Caco-2 (cell line): ENCODE data around the gene IP6K2. TPM values are rescaled to one million over a fixed set of nuclear protein-coding genes. Genes with fewer than 3 reads are reported as not detected.

Source experiments
- BruUV-seq: library from RNA; stranded (reverse); fragments of 400-500 nt; replicated peaks from 2 replicates; lab custom pipeline; 2021; lab: Mats Ljungman, UMichigan
- CTCF ChIA-PET: fragments of 300-600 bp; sonication (Branson Sonifier 250); formaldehyde crosslinking; loops from one replicate; lab custom pipeline; 2022; ENCODE audit warnings: antibody characterized with exemption; lab: Charles Lee
- POLR2A ChIA-PET: fragments of 300-600 bp; sonication (Branson Sonifier 250); formaldehyde crosslinking; loops from one replicate; lab custom pipeline; 2022; ENCODE audit warnings: antibody characterized with exemption; lab: Charles Lee
- DNase-seq, 2 experiments: peaks; one replicate each; pipeline versions ENCODE4 v3.0.0 to v3.0.0-alpha.2; 2020 to 2022
- H3K27me3 ChIP-seq: replicated peaks from 2 replicates; pipeline ENCODE4 v1.6.0; 2011; ENCODE audit warnings: low read length; ENCODE audit not compliant: control insufficient read depth, insufficient read depth
- H3K36me3 ChIP-seq: 2 replicates; pipeline ENCODE4 v1.5.1; 2011; ENCODE audit warnings: low read length; ENCODE audit not compliant: control insufficient read depth, insufficient read depth
- H3K4me1 ChIP-seq: fragments of 250-450 bp; sonication (Bioruptor Pico); 2 replicates; pipeline ENCODE4 v1.5.1; 2020; ENCODE audit warnings: mild to moderate bottlenecking
- H3K4me3 ChIP-seq: 2 replicates; pipeline ENCODE4 v1.5.1; 2011; ENCODE audit warnings: low read depth, mild to moderate bottlenecking, control low read depth, low read length
- H3K9me3 ChIP-seq: fragments of 250-450 bp; sonication (Bioruptor Pico); 2 replicates; pipeline ENCODE4 v1.5.1; 2020; ENCODE audit warnings: mild to moderate bottlenecking, moderate library complexity
- H3K27ac Mint-ChIP-seq: one replicate; pipeline ENCODE4 v1.8.0; 2022; ENCODE audit warnings: mixed read lengths; ENCODE audit not compliant: unreplicated experiment
- H3K27me3 Mint-ChIP-seq: one replicate; pipeline ENCODE4 v1.8.0; 2022; ENCODE audit warnings: mixed read lengths; ENCODE audit not compliant: insufficient read depth, unreplicated experiment
- H3K36me3 Mint-ChIP-seq: one replicate; pipeline ENCODE4 v1.8.0; 2022; ENCODE audit warnings: mild to moderate bottlenecking, mixed read lengths; ENCODE audit not compliant: insufficient read depth, unreplicated experiment
- H3K4me1 Mint-ChIP-seq: one replicate; pipeline ENCODE4 v1.8.0; 2022; ENCODE audit warnings: low read depth, mixed read lengths; ENCODE audit not compliant: unreplicated experiment
- H3K4me3 Mint-ChIP-seq: one replicate; pipeline ENCODE4 v1.8.0; 2022; ENCODE audit warnings: mild to moderate bottlenecking, moderate library complexity, mixed read lengths; ENCODE audit not compliant: unreplicated experiment
- H3K9me3 Mint-ChIP-seq: one replicate; pipeline ENCODE4 v1.8.0; 2022; ENCODE audit warnings: mixed read lengths; ENCODE audit not compliant: unreplicated experiment
- CTCF ChIP-seq, 2 experiments: fragments of 200-600 bp in 1 of 2; IDR thresholded peaks; 1 replicate in 1 of 2; 2 replicates in 1 of 2; pipeline versions ENCODE4 v1.5.1 to v1.8.0; 2011 to 2022; ENCODE audit warnings: antibody characterized with exemption in 1 of 2, control low read depth in 1 of 2, inconsistent platforms in 1 of 2, low read depth in 1 of 2, low read length in 1 of 2, mild to moderate bottlenecking in 1 of 2, moderate library complexity in 1 of 2; ENCODE audit not compliant: insufficient read depth in 1 of 2, severe bottlenecking in 1 of 2, unreplicated experiment in 1 of 2
- intact Hi-C: fragments of 100-400 bp; cut with micrococcal nuclease; formaldehyde crosslinking; loops from one replicate; pipeline ENCODE4 v1.10.0; 2022; ENCODE audit not compliant: unreplicated experiment
- total RNA-seq: library from RNA; stranded (reverse); gene quantifications from 2 replicates; pipeline ENCODE4 v1.2.3, GENCODE V29; 2022

The IP6K2 gene
- total RNA-seq, 1 experiment from 2014 or later, result 91.7 TPM

DNA sequence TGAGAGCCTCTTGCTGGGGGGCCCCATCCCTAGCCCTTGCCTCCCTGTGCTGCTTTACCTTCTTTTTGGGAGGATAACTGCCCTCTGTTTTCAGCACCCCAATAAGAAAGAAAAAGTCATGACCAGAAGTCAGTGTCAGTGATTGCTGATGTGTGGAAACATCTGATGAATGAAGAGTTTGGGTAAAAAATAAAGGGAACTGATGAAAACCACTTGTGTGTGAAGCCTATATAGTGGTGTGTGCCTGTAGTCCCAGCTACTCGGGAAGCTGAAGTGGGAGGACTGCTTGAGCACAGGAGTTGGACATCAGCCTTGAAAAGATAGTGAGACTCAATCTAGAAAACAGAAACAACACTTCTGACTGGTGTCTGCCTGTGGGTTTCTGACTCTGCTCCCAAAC lies 44.5 kb downstream of the IP6K2 start:
- peaks cover 3% of the 10 kb centered on the region; the same call in 1 of the 2 replicates for H3K36me3 ChIP-seq
- intact Hi-C loops, result no loop called here
- POLR2A ChIA-PET, result no interaction called here

GRCh38 chr3:48664929-48665328 lies 52.1 kb downstream of the IP6K2 start:
- Mint-ChIP-seq H3K36me3 (peaks cover 71% of the 10 kb centered on the region), H3K4me1 (peaks cover 5% of the 10 kb centered on the region), H3K9me3 (no peaks in the 10 kb centered on the region), H3K27ac (peak overlapping the region; percentile 99), H3K4me3 (no peak overlapping the region), H3K27me3 (no peaks in the 10 kb centered on the region)
- Histone ChIP-seq H3K9me3 (no peaks in the 10 kb centered on the region), H3K4me1 (peaks cover 10% of the 10 kb centered on the region), H3K27me3 (no peaks in the 10 kb centered on the region), H3K36me3 (peaks cover 4% of the 10 kb centered on the region), H3K4me3 (no peak overlapping the region)
- BruUV-seq, result no TSS peak
- TF ChIP-seq CTCF (IDR thresholded peaks at IDR 0.05; ENCODE audit: insufficient read depth in 1 of 2, low read depth in 1 of 2, low read length in 1 of 2, severe bottlenecking in 1 of 2, unreplicated experiment in 1 of 2), result no peak
- CTCF ChIA-PET, result interaction anchor here (0.8 to 0.9 kb wide), 3 partner anchors 9 to 30 kb away, joined by 3 to 5 read pairs (median 4); partner anchors contain the start of gene SLC26A6
- intact Hi-C loops, result loop anchor here (5.0 to 10.0 kb wide), 2 partner anchors 108 to 200 kb away; partner anchors contain the start of gene PFKFB4
- POLR2A ChIA-PET, result interaction anchor here (0.8 to 2.7 kb wide), 2 partner anchors 21 to 191 kb away, joined by 4 to 14 read pairs; partner anchors contain the start of gene NCKIPSD
- no peak for DNase-seq

More for the DNA sequence above, 44.5 kb downstream of the IP6K2 start:
- Histone ChIP-seq H3K27me3 (no peaks in the 10 kb centered on the region), H3K4me1 (no peaks in the 10 kb centered on the region), H3K9me3 (no peaks in the 10 kb centered on the region), H3K4me3 (no peak overlapping the region)
- Mint-ChIP-seq H3K4me1 (no peaks in the 10 kb centered on the region), H3K27me3 (no peaks in the 10 kb centered on the region), H3K9me3 (no peaks in the 10 kb centered on the region), H3K36me3 (peaks cover 51% of the 10 kb centered on the region), H3K27ac (no peak overlapping the region), H3K4me3 (no peak overlapping the region)
- no peak for TF ChIP-seq CTCF (IDR thresholded peaks at IDR 0.05; ENCODE audit: insufficient read depth in 1 of 2, low read depth in 1 of 2, low read length in 1 of 2, severe bottlenecking in 1 of 2, unreplicated experiment in 1 of 2)
- no TSS peak for BruUV-seq
- no peak for DNase-seq
- CTCF ChIA-PET, result no interaction called here

GRCh38 chr3:48664313-48664644 lies 52.7 kb downstream of the IP6K2 start:
- ChIA-PET CTCF (interaction anchor here (0.7 to 1.6 kb wide), 6 partner anchors 9 to 160 kb away, joined by 3 to 5 read pairs (median 4); partner anchors contain the start of gene SLC26A6), POLR2A (interaction anchor here (0.6 to 2.7 kb wide), 5 partner anchors 10 to 191 kb away, joined by 3 to 14 read pairs (median 4); partner anchors contain the start of genes IP6K2, NCKIPSD and UQCRC1)
- H3K9me3 Mint-ChIP-seq, result no peaks in the 10 kb centered on the region
- no peaks in the 10 kb centered on the region for H3K9me3 ChIP-seq
- BruUV-seq, result no TSS peak
- H3K27ac Mint-ChIP-seq, result peak overlapping the region; percentile 99
- no peak for TF ChIP-seq CTCF (IDR thresholded peaks at IDR 0.05; ENCODE audit: insufficient read depth in 1 of 2, low read depth in 1 of 2, low read length in 1 of 2, severe bottlenecking in 1 of 2, unreplicated experiment in 1 of 2)
- H3K4me1 ChIP-seq, result peaks cover 10% of the 10 kb centered on the region
- peaks cover 76% of the 10 kb centered on the region for H3K36me3 Mint-ChIP-seq
- DNase-seq, result no peak
- H3K36me3 ChIP-seq, result peaks cover 6% of the 10 kb centered on the region
- H3K4me3 Mint-ChIP-seq, result peak overlapping the region; percentile 93
- no peak overlapping the region for H3K4me3 ChIP-seq
- intact Hi-C loops, result loop anchor here (5.0 to 10.0 kb wide), 2 partner anchors 107 to 199 kb away; partner anchors contain the start of gene PFKFB4
- no peaks in the 10 kb centered on the region for H3K27me3 ChIP-seq
- peaks cover 5% of the 10 kb centered on the region for H3K4me1 Mint-ChIP-seq
- no peaks in the 10 kb centered on the region for H3K27me3 Mint-ChIP-seq
